RKO (cell line): ENCODE measurements around the gene CERKL.

Experiments
- DNase-seq: peaks from one replicate; pipeline ENCODE4 v3.0.0-alpha.2; 2016; ENCODE audit warnings: low spot score

The CERKL gene

DNA sequence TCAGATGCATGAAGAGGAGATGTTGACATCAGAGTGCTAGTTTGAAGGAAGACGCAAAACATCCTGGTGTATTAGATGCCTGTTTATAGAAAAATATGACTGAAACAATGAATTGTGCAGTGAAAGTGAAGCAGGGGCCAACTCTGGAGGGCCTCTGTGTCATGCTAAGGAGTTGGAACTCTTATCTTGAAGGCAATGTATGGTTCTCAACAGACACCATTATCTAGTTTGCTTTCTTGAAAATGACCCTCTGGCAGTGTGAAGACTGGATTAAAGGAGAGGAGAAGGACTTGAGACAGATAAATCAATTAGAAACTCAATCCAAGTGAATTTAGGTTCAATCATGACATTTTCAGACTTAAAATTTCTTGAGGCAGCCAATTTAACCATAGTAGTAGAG lies 136.7 kb downstream of the CERKL start:
- no peak for DNase-seq

- no peak for DNase-seq
These were observed 139.1 kb downstream of the CERKL start for GRCh38 chr2:181517685-181518301.

DNA sequence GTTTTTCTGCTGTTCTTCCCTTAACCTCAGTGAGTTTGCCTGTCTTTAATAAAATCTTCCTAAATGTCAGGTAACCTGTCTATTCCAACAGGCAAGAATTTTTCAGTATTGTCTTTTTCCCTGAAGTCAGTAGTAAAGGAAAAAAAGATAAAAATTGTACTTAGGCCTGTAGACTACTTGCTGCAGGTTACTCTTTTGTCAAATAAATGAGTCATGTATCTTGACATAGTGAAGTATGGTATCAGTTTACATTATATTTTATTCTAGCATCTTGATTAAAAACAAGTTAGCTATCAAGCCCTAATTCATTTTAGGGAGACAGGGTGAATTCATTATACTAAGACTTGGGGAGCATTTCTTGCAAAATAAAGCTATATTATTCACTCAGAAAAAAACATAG lies 139.9 kb downstream of the CERKL start:
- no peak for DNase-seq

- DNase-seq: no peak
These were observed 141.2 kb downstream of the CERKL start for GRCh38 chr2:181515719-181516118.

- DNase-seq: no peak
These were observed 156.7 kb downstream of the CERKL start for GRCh38 chr2:181500201-181500600.

GRCh38 chr2:181499231-181499630 lies 157.7 kb downstream of the CERKL start:
- no peak for DNase-seq
